Colonic mucosa (tissue), 4 donors: Measurements from ENCODE around the gene CPHXL. TPM values are rescaled to one million over a fixed set of nuclear protein-coding genes. Genes with fewer than 3 reads are reported as not detected.

Experiments used
- DNase-seq: peaks from one replicate; pipeline ENCODE4 v3.0.0-alpha.2; 2020
- H3K27ac ChIP-seq: fragments of 200-600 bp; one replicate; pipeline ENCODE4 v1.8.0; 2021
- H3K27me3 ChIP-seq: fragments of 200-600 bp; one replicate; pipeline ENCODE4 v1.8.0; 2021
- H3K36me3 ChIP-seq: fragments of 200-600 bp; one replicate; pipeline ENCODE4 v1.8.0; 2021
- H3K4me1 ChIP-seq: fragments of 200-600 bp; one replicate; pipeline ENCODE4 v1.8.0; 2021; ENCODE audit warnings: mild to moderate bottlenecking
- H3K4me3 ChIP-seq: fragments of 200-600 bp; one replicate; pipeline ENCODE4 v1.8.0; 2021
- H3K9ac ChIP-seq, 2 donors: one replicate each; pipeline ENCODE4 v1.7.0; 2013; ENCODE audit warnings: control low read depth in 2 of 2, low read depth in 2 of 2, low read length in 2 of 2
- H3K9me3 ChIP-seq: fragments of 200-600 bp; one replicate; pipeline ENCODE4 v1.8.0; 2021
- intact Hi-C: fragments of 100-400 bp; cut with DNase I; formaldehyde crosslinking; loops from one replicate; pipeline ENCODE4 v1.14.1; 2022
- total RNA-seq, 2 donors: library from RNA; stranded (reverse); fragmentation: NEBNext Ultra II Directional in 1 of 2; extraction: Animal tissue kit (Norgen Biotek cat#: 25700) in 1 of 2; gene quantifications; one replicate each; pipeline ENCODE4 v1.2.1, GENCODE V29; 2021
- TF ChIP-seq, protein P1 (sequence below): fragments of 200-600 bp; IDR thresholded peaks from one replicate; pipeline ENCODE4 v1.8.0; 2022; ENCODE audit warnings: antibody characterized with exemption, mild to moderate bottlenecking
- donor health status: healthy.
- donor health status: DM: no; HTN: no; CAD: no.
- donor health status: DM: no; HTN: no; CAD: no.

The CPHXL gene
- total RNA-seq, 2 donors from 2014 or later, result not detected

DNA sequence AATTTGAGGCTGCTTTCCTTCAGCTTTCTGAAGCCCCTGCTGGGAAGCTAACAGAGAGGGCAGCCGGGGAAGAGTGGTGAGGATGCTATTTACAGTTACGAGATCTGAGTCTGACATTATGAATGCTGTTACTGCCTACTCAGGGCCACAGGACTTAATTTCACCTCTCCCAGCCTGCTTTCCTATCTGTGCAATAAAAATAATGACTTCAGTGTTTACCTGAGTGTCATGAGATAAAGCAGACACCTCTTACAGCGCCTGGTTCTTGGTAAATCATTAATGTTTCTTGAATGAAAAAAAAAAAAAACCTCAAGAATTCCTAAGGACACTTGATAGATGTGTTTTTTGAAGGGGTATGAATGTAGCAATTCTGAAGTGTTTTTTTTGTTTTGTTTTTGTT, 24.2 kb upstream of the CPHXL start:
- no peak for DNase-seq
- no peak overlapping the region for H3K9ac ChIP-seq
- no peak overlapping the region for H3K27ac ChIP-seq
- H3K9me3 ChIP-seq, result no peaks in the 10 kb centered on the region
- TF ChIP-seq, protein P1, sequence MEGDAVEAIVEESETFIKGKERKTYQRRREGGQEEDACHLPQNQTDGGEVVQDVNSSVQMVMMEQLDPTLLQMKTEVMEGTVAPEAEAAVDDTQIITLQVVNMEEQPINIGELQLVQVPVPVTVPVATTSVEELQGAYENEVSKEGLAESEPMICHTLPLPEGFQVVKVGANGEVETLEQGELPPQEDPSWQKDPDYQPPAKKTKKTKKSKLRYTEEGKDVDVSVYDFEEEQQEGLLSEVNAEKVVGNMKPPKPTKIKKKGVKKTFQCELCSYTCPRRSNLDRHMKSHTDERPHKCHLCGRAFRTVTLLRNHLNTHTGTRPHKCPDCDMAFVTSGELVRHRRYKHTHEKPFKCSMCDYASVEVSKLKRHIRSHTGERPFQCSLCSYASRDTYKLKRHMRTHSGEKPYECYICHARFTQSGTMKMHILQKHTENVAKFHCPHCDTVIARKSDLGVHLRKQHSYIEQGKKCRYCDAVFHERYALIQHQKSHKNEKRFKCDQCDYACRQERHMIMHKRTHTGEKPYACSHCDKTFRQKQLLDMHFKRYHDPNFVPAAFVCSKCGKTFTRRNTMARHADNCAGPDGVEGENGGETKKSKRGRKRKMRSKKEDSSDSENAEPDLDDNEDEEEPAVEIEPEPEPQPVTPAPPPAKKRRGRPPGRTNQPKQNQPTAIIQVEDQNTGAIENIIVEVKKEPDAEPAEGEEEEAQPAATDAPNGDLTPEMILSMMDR, result no peak
- no peaks in the 10 kb centered on the region for H3K36me3 ChIP-seq
- no peaks in the 10 kb centered on the region for H3K27me3 ChIP-seq
- intact Hi-C loops, result no loop called here
- H3K4me1 ChIP-seq, result no peaks in the 10 kb centered on the region
- no peak overlapping the region for H3K4me3 ChIP-seq

DNA sequence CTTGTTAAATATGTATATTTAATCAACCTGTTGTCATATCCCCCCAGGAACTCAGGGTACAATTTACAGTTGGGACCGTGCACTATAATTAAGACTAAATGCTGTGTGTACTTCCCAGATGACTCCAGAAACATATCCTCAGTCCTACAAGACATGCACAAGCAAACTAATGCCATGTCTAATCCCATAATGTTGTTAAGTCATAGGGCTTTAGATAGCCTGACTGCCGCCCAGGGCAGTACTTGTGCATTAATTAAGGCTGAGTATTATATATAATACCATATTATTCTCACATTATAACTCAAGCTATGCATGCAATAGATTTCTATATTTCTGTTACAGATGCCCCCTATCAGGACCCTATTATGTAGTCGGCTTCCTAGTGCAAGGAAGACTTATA, 20.1 kb upstream of the CPHXL start:
- Histone ChIP-seq H3K4me3 (no peak overlapping the region), H3K27me3 (no peaks in the 10 kb centered on the region), H3K27ac (no peak overlapping the region), H3K9me3 (no peaks in the 10 kb centered on the region), H3K9ac (no peak overlapping the region), H3K36me3 (no peaks in the 10 kb centered on the region), H3K4me1 (no peaks in the 10 kb centered on the region)
- TF ChIP-seq, protein P1, result no peak
- no peak for DNase-seq
- intact Hi-C loops, result no loop called here

GRCh38 chr16:75745823-75746222, 19.5 kb upstream of the CPHXL start:
- intact Hi-C loops, result no loop called here
- Histone ChIP-seq H3K9ac (no peak overlapping the region), H3K36me3 (no peaks in the 10 kb centered on the region), H3K9me3 (no peaks in the 10 kb centered on the region), H3K27ac (no peak overlapping the region), H3K4me1 (no peaks in the 10 kb centered on the region), H3K4me3 (no peak overlapping the region), H3K27me3 (no peaks in the 10 kb centered on the region)
- DNase-seq, result no peak
- TF ChIP-seq, protein P1, result no peak

- intact Hi-C loops, result no loop called here
- H3K9me3 ChIP-seq, result no peaks in the 10 kb centered on the region
- DNase-seq, result no peak
- H3K27me3 ChIP-seq, result no peaks in the 10 kb centered on the region
- TF ChIP-seq, protein P1, result no peak
- no peaks in the 10 kb centered on the region for H3K36me3 ChIP-seq
- H3K27ac ChIP-seq, result no peak overlapping the region
- H3K9ac ChIP-seq, result no peak overlapping the region
- H3K4me3 ChIP-seq, result no peak overlapping the region
- H3K4me1 ChIP-seq, result no peaks in the 10 kb centered on the region
These were observed 19.0 kb upstream of the CPHXL start for GRCh38 chr16:75745242-75745641.

- Histone ChIP-seq H3K4me3 (no peak overlapping the region), H3K27me3 (no peaks in the 10 kb centered on the region), H3K36me3 (no peaks in the 10 kb centered on the region), H3K27ac (no peak overlapping the region), H3K9me3 (no peaks in the 10 kb centered on the region), H3K9ac (no peak overlapping the region), H3K4me1 (no peaks in the 10 kb centered on the region)
- TF ChIP-seq, protein P1, result no peak
- intact Hi-C loops, result no loop called here
- no peak for DNase-seq
These were observed 16.2 kb upstream of the CPHXL start for GRCh38 chr16:75742424-75743047.
